Activated T-helper 1 cell treated with anti-CD3 and anti-CD28 coated beads, Interleukin-12 subunit alpha, Interleukin-12 subunit beta, Interleukin-2, Interleukin-4 antibody, amounts not matched to agents 30 ng/mL and 10 ng/mL and 1 ng/mL, durations not matched to agents 14 hours and 24 hours and 36 hours (primary cell): ENCODE results near the gene PPOX. TPM values are rescaled to one million over a fixed set of nuclear protein-coding genes. Genes with fewer than 3 reads are reported as not detected.

ENCODE experiments used
- DNase-seq: peaks from one replicate; pipeline ENCODE4 v3.0.0; 2021; ENCODE audit warnings: low spot score
- H3K27ac Mint-ChIP-seq: one replicate; pipeline ENCODE4 v1.8.0; 2021; ENCODE audit warnings: mild to moderate bottlenecking, mixed read lengths
- H3K27me3 Mint-ChIP-seq: one replicate; pipeline ENCODE4 v1.8.0; 2022; ENCODE audit warnings: mild to moderate bottlenecking, moderate library complexity, mixed read lengths; ENCODE audit not compliant: insufficient read depth
- H3K36me3 Mint-ChIP-seq: one replicate; pipeline ENCODE4 v1.8.0; 2021; ENCODE audit warnings: low read depth, mixed read lengths
- H3K4me1 Mint-ChIP-seq: one replicate; pipeline ENCODE4 v1.8.0; 2021; ENCODE audit warnings: low read depth, mixed read lengths
- H3K4me3 Mint-ChIP-seq: one replicate; pipeline ENCODE4 v1.8.0; 2021; ENCODE audit warnings: mild to moderate bottlenecking, moderate library complexity, mixed read lengths
- H3K9me3 Mint-ChIP-seq: one replicate; pipeline ENCODE4 v1.8.0; 2021; ENCODE audit warnings: mixed read lengths
- intact Hi-C: fragments of 100-400 bp; cut with micrococcal nuclease; formaldehyde crosslinking; loops from one replicate; pipeline ENCODE4 v1.15.1; 2024
- total RNA-seq: library from RNA; stranded (reverse); gene quantifications from 2 replicates; pipeline ENCODE4 v1.2.3, GENCODE V29; 2022

Gene PPOX
- total RNA-seq, 1 donor from 2014 or later, result 25.1 TPM

DNA sequence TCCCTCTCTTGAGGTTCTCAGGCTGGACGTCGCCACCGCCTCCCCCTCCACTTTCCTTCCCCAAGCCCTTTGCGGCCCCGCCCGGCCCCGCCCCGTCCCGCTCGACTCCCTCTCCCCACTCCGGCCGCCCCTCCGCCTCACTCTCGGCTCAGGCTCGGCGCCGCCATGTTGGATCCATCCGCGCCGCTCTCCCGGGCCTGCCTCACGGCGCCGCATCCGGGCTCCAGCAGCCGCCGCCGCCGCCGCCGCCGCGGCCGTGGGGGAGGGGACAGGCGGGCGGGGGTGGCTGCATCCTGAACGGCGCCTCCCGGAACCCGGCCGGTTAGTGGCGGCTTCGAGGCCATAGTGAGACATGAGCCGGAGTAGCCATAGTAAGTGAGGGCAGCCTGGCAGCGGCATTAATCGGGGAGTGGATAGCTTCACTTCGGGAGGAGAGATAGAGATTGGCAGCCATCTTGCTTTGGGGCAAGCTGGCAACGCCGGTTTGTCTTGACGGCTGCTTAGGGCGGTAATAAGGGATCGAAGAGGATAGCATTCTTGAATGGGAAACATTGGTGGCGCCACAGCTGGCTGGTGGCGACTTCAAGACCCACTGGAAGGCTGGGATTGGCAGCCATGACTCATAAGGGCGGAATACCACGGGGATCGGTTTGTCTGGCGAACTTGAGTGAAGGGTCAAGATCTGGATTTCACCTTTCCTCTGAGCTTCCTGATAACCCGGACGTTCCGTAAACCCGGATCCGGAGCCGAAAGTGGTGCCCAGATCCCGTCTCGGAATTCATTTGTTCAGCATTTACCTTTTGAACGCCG lies 33.6 kb upstream of the PPOX start, which contains the start of gene DEDD:
TSS of gene DEDD (minus strand) at position 258 of the 810 bp plus-strand sequence. CDS start 8,205 bp downstream, outside the sequence.
- Mint-ChIP-seq H3K9me3 (no peaks in the 10 kb centered on the region), H3K4me3 (no peak within 1 kb of the TSS), H3K36me3 (peaks cover 31% of the 10 kb centered on the region), H3K27me3 (no peaks in the 10 kb centered on the region), H3K27ac (peak within 1 kb of the TSS; percentile 90), H3K4me1 (peaks cover 46% of the 10 kb centered on the region)
- DNase-seq, result peak; percentile 87
- intact Hi-C loops, result loop anchor here (1.0 to 10.0 kb wide), 9 partner anchors 13 to 868 kb away; partner anchors contain the start of genes B4GALT3, DCAF8, PPOX and UFC1

DNA sequence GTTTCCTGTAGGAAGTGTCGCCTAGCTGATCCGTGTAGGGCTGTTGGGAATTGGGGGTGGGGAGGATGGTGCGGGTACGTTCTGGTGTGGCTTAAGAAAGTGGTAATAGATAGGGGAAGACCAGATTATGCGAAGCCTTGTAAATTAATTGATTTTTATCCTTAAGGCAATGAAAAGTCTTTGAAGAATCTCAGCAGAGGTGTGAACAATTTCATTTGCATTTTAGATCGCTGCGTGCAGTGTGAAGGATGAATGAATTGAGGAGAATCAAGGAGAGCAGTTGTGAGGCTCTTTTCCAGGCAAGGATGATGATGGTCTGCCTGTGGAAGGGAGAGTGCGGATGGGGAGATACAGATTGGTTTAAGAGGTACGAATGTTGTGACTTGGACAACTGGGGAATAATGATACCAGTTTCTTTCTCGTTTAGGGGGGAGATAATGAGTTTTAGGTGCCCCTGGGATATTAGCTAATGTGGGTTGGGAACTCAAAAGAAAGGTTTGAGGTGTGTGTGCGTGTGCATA lies 32.9 kb upstream of the PPOX start:
- Mint-ChIP-seq H3K27me3 (no peaks in the 10 kb centered on the region), H3K4me3 (no peak overlapping the region)
- intact Hi-C loops, result loop anchor here (2.0 to 10.0 kb wide), 2 partner anchors 36 to 868 kb away; partner anchors contain the start of gene DCAF8

DNA sequence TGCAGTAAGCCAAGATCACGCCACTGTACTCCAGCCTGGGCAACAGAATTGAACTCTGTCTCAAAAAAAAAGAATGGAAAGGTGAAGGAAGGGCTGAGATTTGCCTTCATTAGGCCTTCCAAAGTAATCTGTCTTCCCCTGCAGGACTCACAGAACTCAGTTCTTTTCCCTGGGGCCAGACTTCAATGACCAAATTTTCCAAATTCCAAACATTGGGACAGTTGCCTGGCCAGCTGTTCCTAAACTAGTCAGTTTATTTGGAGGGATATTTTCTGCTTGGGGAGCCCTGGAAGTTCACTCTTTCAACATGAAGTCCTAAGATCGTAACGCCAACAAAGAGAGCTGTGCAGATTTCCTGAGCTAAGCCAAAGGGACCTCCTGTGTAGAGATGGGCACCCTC lies 28.3 kb upstream of the PPOX start:
- no peak overlapping the region for H3K27ac Mint-ChIP-seq
- peaks cover 5% of the 10 kb centered on the region for H3K4me1 Mint-ChIP-seq
- no peak for DNase-seq
- intact Hi-C loops, result loop anchor here (2.0 to 10.0 kb wide), 2 partner anchors 145 to 873 kb away; partner anchors contain the start of gene DCAF8
- H3K27me3 Mint-ChIP-seq, result no peaks in the 10 kb centered on the region
- H3K9me3 Mint-ChIP-seq, result no peaks in the 10 kb centered on the region
- peaks cover 8% of the 10 kb centered on the region for H3K36me3 Mint-ChIP-seq
- H3K4me3 Mint-ChIP-seq, result no peak overlapping the region

More for the DNA sequence above, 32.9 kb upstream of the PPOX start:
- Mint-ChIP-seq H3K36me3 (peaks cover 24% of the 10 kb centered on the region), H3K4me1 (peaks cover 42% of the 10 kb centered on the region), H3K27ac (no peak overlapping the region), H3K9me3 (no peaks in the 10 kb centered on the region)
- no peak for DNase-seq

DNA sequence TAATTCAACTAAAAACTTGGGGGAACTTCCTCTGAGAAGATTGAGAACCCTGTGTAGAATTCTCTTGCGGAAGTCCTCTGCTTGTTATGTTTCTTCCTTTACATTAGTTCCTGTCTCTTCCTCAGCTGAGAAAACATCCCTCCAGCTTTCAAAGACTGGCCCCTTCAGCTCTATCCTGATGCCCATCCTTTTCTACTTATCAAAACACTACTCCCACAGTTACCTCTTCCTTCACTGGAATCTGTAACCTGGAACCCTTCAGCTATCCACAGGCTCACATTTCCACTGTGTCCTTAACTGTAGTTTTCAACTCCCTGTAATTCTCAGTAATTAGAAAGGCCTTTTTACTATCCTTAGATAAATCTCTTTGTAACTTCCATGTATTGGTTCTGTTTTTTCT lies 27.8 kb upstream of the PPOX start:
- no peaks in the 10 kb centered on the region for H3K27me3 Mint-ChIP-seq
- H3K27ac Mint-ChIP-seq, result no peak overlapping the region
- no peaks in the 10 kb centered on the region for H3K9me3 Mint-ChIP-seq
- intact Hi-C loops, result loop anchor here (2.0 to 10.0 kb wide), 2 partner anchors 146 to 874 kb away; partner anchors contain the start of gene DCAF8
- no peak for DNase-seq
- H3K4me3 Mint-ChIP-seq, result no peak overlapping the region
- H3K36me3 Mint-ChIP-seq, result peaks cover 8% of the 10 kb centered on the region
- H3K4me1 Mint-ChIP-seq, result peaks cover 5% of the 10 kb centered on the region

DNA sequence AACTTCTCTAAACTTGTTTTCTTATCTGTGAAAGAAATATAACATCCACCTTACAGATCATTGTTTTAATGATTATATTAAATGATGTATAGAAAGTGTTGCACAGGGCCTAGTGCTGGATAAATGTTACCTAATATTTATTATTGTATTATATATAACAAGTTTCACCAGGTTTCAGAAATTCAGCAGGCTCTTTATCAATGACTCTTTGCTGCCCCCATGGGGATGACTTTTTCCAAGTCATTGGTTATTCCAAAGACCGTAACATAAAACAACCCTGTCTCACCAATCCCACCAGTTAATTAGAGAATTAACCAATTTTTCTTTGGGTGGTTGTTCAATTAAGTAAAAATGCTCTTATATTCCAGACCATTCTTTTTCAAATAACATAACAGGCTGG lies 26.5 kb upstream of the PPOX start:
- Mint-ChIP-seq H3K27ac (no peak overlapping the region), H3K4me1 (peaks cover 5% of the 10 kb centered on the region), H3K36me3 (peaks cover 8% of the 10 kb centered on the region), H3K9me3 (no peaks in the 10 kb centered on the region), H3K4me3 (no peak overlapping the region), H3K27me3 (no peaks in the 10 kb centered on the region)
- DNase-seq, result no peak
- intact Hi-C loops, result loop anchor here (1.0 to 10.0 kb wide), 3 partner anchors 67 to 875 kb away; partner anchors contain the start of gene DCAF8

DNA sequence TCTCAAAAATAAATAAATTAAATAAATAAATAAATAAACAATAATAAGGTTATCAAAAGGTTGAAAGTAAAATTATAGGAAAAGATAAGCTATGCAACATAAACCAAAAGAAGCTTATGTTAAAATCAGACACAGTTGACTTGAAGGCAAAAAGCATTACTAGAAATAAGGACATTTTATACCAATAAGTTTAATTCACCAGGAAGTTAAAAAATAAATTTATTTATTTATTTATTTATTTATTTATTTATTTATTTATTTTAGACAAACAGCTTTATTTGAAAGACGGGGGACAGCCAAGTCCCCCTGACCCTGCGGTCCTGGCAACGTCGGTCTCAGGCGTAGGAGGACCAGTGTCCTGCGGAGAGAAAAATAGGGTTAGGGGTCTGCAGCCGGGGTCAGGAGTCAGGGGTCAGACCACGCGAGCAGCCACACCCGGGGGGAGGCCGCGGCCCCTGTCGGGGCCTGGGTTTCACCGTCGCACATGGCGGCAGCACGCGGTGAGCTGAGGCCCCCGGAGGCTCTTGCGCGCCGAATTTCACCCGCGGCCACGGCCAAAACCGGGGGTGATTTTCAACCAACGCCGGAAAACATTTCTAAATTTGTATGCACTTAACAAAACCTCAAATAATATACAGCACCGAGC lies 25.3 kb upstream of the PPOX start:
- DNase-seq, result no peak
- H3K27ac Mint-ChIP-seq, result no peak overlapping the region
- H3K36me3 Mint-ChIP-seq, result peaks cover 4% of the 10 kb centered on the region
- intact Hi-C loops, result no loop called here
- H3K4me1 Mint-ChIP-seq, result no peaks in the 10 kb centered on the region
- H3K4me3 Mint-ChIP-seq, result no peak overlapping the region
- H3K27me3 Mint-ChIP-seq, result no peaks in the 10 kb centered on the region
- no peaks in the 10 kb centered on the region for H3K9me3 Mint-ChIP-seq

DNA sequence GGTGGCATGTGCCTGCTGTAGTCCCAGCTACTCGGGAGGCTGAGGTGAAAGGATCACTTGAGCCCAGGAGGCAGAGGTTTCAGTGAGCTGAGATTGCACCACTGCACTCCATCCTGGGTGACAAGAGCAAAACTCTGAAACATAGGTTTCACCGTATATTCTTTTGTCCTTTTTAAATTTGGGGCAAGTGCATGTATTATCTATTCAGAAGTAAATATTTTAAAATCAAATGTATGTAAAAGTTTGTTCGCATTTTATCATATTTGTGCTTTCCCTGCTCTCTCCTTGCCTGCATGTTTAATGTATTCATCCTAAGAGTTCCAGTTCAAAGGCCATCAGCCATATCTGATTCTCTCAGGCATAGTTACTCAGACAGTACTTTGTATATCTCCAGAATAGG lies 20.4 kb upstream of the PPOX start:
- no peaks in the 10 kb centered on the region for H3K9me3 Mint-ChIP-seq
- no peaks in the 10 kb centered on the region for H3K36me3 Mint-ChIP-seq
- no peak overlapping the region for H3K27ac Mint-ChIP-seq
- H3K27me3 Mint-ChIP-seq, result no peaks in the 10 kb centered on the region
- no peaks in the 10 kb centered on the region for H3K4me1 Mint-ChIP-seq
- no peak overlapping the region for H3K4me3 Mint-ChIP-seq
- DNase-seq, result no peak
- intact Hi-C loops, result no loop called here

DNA sequence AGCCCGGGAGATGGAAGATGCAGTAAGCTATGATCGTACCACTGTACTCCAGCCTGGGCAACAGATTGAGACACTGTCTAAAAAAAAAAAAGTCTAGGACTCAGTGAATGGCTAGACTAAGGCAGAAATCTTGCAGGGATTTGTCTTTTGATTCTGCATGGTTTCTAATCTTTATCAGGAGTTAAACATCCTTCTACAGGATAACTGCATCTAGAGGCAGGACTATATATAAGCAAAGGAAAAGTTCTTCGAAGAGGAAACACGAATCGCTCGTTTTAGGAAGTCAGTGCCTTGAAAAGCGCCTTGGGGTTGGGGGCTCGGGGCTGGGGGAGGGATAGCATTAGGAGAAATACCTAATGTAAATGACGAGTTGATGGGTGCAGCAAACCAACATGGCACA lies 13.1 kb upstream of the PPOX start:
- H3K36me3 Mint-ChIP-seq, result peaks cover 20% of the 10 kb centered on the region
- no peak for DNase-seq
- peak overlapping the region; percentile 100 for H3K27ac Mint-ChIP-seq
- no peaks in the 10 kb centered on the region for H3K27me3 Mint-ChIP-seq
- no peaks in the 10 kb centered on the region for H3K9me3 Mint-ChIP-seq
- H3K4me1 Mint-ChIP-seq, result peaks cover 26% of the 10 kb centered on the region
- peak overlapping the region; percentile 99 for H3K4me3 Mint-ChIP-seq
- intact Hi-C loops, result loop anchor here (1.0 to 2.0 kb wide), 4 partner anchors 21 to 49 kb away; partner anchors contain the start of genes DEDD and NDUFS2

DNA sequence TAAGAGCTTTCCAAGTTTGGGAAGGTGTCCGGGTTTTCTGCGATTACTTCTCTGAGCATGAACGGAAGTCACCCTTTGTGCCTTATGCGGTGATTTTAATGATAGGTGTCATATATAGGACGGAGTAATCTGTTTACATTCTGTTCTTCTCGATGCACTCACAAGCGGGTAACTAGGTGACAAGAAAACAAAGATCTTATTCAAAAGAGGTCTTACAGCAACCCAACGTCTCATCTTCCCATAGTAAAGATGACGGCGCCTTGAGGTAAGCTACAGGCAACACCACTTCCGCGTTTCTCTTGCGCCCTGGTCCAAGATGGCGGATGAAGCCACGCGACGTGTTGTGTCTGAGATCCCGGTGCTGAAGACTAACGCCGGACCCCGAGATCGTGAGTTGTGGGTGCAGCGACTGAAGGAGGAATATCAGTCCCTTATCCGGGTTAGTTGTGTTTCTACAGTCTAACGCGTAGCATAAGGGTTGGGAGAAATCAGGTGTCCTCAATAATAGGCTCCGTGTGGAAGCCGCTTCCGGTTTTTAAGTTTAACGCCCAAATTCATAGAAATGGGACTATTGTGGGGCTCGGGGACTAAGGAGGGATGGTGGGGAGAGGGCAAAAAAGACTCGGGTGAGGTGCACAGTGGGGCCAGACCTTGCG lies 12.4 kb upstream of the PPOX start, which contains the start of gene UFC1:
TSS of gene UFC1 (plus strand) at position 297 of the 656 bp plus-strand sequence. CDS start at position 317, 20 bp downstream.
- Mint-ChIP-seq H3K27ac (peak within 1 kb of the TSS; percentile 100), H3K4me1 (peaks cover 32% of the 10 kb centered on the region), H3K27me3 (no peaks in the 10 kb centered on the region), H3K36me3 (peaks cover 25% of the 10 kb centered on the region), H3K4me3 (peak within 1 kb of the TSS; percentile 99), H3K9me3 (no peaks in the 10 kb centered on the region)
- peak; percentile 80 for DNase-seq
- intact Hi-C loops, result loop anchor here (1.0 to 2.0 kb wide), 6 partner anchors 12 to 86 kb away; partner anchors contain the start of genes DEDD, NDUFS2 and PPOX

DNA sequence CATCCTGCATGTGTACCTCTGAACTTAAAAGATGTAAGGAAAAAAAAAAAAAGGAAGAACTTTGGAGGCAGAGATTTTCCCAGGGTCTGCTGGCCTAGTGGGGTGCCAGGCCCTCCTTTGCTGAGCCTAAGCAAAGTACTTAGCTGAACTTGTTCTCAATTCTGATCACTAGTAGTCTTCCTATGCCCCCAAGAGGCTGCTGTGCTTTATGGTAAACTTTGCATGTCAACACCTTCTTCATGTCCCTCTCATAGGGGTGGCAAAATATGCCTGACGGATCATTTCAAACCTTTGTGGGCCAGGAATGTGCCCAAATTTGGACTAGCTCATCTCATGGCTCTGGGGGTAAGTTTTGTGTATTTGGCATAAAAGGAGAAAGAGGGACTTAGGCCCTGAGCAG lies 8.4 kb upstream of the PPOX start:
- intact Hi-C loops, result loop anchor here (2.0 kb wide), 3 partner anchors 45 to 113 kb away; partner anchors contain the start of genes NDUFS2, TOMM40L and USF1
- peak overlapping the region; percentile 88 for H3K4me3 Mint-ChIP-seq
- peak overlapping the region; percentile 49 for H3K27ac Mint-ChIP-seq
- H3K9me3 Mint-ChIP-seq, result no peaks in the 10 kb centered on the region
- DNase-seq, result no peak
- peaks cover 41% of the 10 kb centered on the region for H3K36me3 Mint-ChIP-seq
- no peaks in the 10 kb centered on the region for H3K27me3 Mint-ChIP-seq
- H3K4me1 Mint-ChIP-seq, result peaks cover 57% of the 10 kb centered on the region

DNA sequence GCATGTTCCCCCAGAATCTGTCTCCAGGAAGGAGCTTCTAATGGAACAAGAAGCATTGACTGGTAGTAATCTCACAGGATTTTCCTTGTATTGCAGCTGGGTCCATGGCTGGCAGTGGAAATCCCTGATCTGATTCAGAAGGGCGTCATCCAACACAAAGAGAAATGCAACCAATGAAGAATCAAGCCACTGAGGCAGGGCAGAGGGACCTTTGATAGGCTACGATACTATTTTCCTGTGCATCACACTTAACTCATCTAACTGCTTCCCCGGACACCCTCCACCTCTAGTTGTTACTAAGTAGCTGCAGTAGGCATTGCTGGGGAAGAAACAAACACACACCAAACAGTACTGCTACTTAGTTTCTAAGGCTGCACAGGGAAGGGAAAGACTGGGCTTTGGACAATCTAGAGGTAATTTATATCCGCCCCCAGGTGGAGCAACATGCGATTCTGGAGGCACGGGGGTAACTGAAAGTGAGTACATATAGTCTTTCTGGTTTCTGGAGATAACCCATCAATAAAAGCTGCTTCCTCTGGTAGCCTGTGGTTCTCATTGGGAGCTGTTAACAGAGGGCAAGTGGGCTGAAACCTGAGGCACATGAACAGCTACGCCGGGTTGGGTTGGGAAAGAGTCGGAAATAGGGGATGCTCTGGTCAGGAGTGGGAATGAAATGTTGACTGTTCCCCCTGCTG lies 7.8 kb upstream of the PPOX start:
- Mint-ChIP-seq H3K36me3 (peaks cover 47% of the 10 kb centered on the region), H3K27ac (peak overlapping the region; percentile 86)

More for the DNA sequence above, 7.8 kb upstream of the PPOX start:
- no peaks in the 10 kb centered on the region for H3K9me3 Mint-ChIP-seq
- H3K4me1 Mint-ChIP-seq, result peaks cover 63% of the 10 kb centered on the region
- H3K4me3 Mint-ChIP-seq, result peak overlapping the region; percentile 88
- H3K27me3 Mint-ChIP-seq, result no peaks in the 10 kb centered on the region
- intact Hi-C loops, result loop anchor here (1.0 to 2.0 kb wide), 4 partner anchors 26 to 114 kb away; partner anchors contain the start of genes DEDD, NDUFS2, TOMM40L and USF1
- no peak for DNase-seq
